Activated T-helper 2 cell treated with anti-CD3 and anti-CD28 coated beads, Interferon-gamma antibody, Interleukin-2, Interleukin-4, amounts not matched to agents 10 μg/mL and 5 μg/mL and 100 μg/mL, durations not matched to agents 14 hours and 24 hours and 36 hours (primary cell): Measurements from ENCODE around the gene STEAP1. TPM values are rescaled to one million over a fixed set of nuclear protein-coding genes. Genes with fewer than 3 reads are reported as not detected.
"Not testable (repeated sequence)": the region's sequence is repeated elsewhere in the genome, so short reads cannot be mapped to it uniquely, and the experiment has no call there.

Experiments
- DNase-seq: peaks from one replicate; pipeline ENCODE4 v3.0.0; 2021; ENCODE audit warnings: low spot score
- H3K27ac Mint-ChIP-seq: one replicate; pipeline ENCODE4 v1.8.0; 2021; ENCODE audit warnings: mixed read lengths
- H3K27me3 Mint-ChIP-seq: one replicate; pipeline ENCODE4 v1.8.0; 2021; ENCODE audit warnings: low read depth, mixed read lengths
- H3K36me3 Mint-ChIP-seq: one replicate; pipeline ENCODE4 v1.8.0; 2021; ENCODE audit warnings: low read depth, mixed read lengths
- H3K4me1 Mint-ChIP-seq: one replicate; pipeline ENCODE4 v1.8.0; 2021; ENCODE audit warnings: low read depth, mixed read lengths
- H3K4me3 Mint-ChIP-seq: one replicate; pipeline ENCODE4 v1.8.0; 2021; ENCODE audit warnings: low read depth, mild to moderate bottlenecking, moderate library complexity, mixed read lengths
- H3K9me3 Mint-ChIP-seq: one replicate; pipeline ENCODE4 v1.8.0; 2021; ENCODE audit warnings: mixed read lengths
- intact Hi-C: fragments of 100-400 bp; cut with micrococcal nuclease; formaldehyde crosslinking; loops from one replicate; pipeline ENCODE4 v1.15.1; 2023
- total RNA-seq: library from RNA; stranded (reverse); gene quantifications from 2 replicates; pipeline ENCODE4 v1.2.3, GENCODE V29; 2022

The STEAP1 gene
- 0.46 and 0.50 TPM in 2 replicates for total RNA-seq

- intact Hi-C loops, result loop anchor here (1.0 to 10.0 kb wide), 5 partner anchors 51 to 273 kb away; partner anchors contain the start of gene CFAP69
- not testable (repeated sequence) for H3K36me3 Mint-ChIP-seq, H3K9me3 Mint-ChIP-seq, H3K27ac Mint-ChIP-seq, H3K4me1 Mint-ChIP-seq
- DNase-seq, result peak; percentile 72
- Mint-ChIP-seq H3K4me3 (peak within 1 kb of the TSS; percentile 52), H3K27me3 (peaks cover 28% of the 10 kb centered on the region)
Measured at GRCh38 chr7:90153943-90154771, at the start of gene STEAP1. STEAP1 (plus strand) TSS chr7:90154469; CDS start chr7:90159789, 5,320 bp downstream.

- H3K4me1 Mint-ChIP-seq, DNase-seq, H3K4me3 Mint-ChIP-seq, H3K36me3 Mint-ChIP-seq, H3K27ac Mint-ChIP-seq, H3K9me3 Mint-ChIP-seq, intact Hi-C loops: not testable (repeated sequence)
- peaks cover 20% of the 10 kb centered on the region for H3K27me3 Mint-ChIP-seq
Measured at GRCh38 chr7:90114972-90115371, 39.3 kb upstream of the STEAP1 start.

GRCh38 chr7:90118551-90119177, 35.6 kb upstream of the STEAP1 start:
- H3K4me1 Mint-ChIP-seq, result not testable (repeated sequence)

GRCh38 chr7:90119178-90119971, 34.9 kb upstream of the STEAP1 start:
- DNase-seq, result no peak
- intact Hi-C loops, result no loop called here
- no peaks in the 10 kb centered on the region for H3K9me3 Mint-ChIP-seq
- H3K27ac Mint-ChIP-seq, result no peak overlapping the region
- peaks cover 4% of the 10 kb centered on the region for H3K4me1 Mint-ChIP-seq
- H3K4me3 Mint-ChIP-seq, result no peak overlapping the region
- peaks cover 25% of the 10 kb centered on the region for H3K27me3 Mint-ChIP-seq
- no peaks in the 10 kb centered on the region for H3K36me3 Mint-ChIP-seq

More at GRCh38 chr7:90118551-90119177, 35.6 kb upstream of the STEAP1 start:
- H3K27ac Mint-ChIP-seq, intact Hi-C loops, H3K36me3 Mint-ChIP-seq, H3K9me3 Mint-ChIP-seq, DNase-seq: not testable (repeated sequence)
- Mint-ChIP-seq H3K27me3 (peaks cover 25% of the 10 kb centered on the region), H3K4me3 (peak overlapping the region; percentile 52)

GRCh38 chr7:90120205-90120604, 34.1 kb upstream of the STEAP1 start:
- peaks cover 25% of the 10 kb centered on the region for H3K27me3 Mint-ChIP-seq
- H3K36me3 Mint-ChIP-seq, H3K9me3 Mint-ChIP-seq, DNase-seq, H3K4me3 Mint-ChIP-seq, H3K4me1 Mint-ChIP-seq, intact Hi-C loops, H3K27ac Mint-ChIP-seq: not testable (repeated sequence)

- not testable (repeated sequence) for DNase-seq, H3K9me3 Mint-ChIP-seq
Measured at GRCh38 chr7:90131746-90132145, 22.5 kb upstream of the STEAP1 start.

GRCh38 chr7:90147079-90147960, 6.9 kb upstream of the STEAP1 start:
- H3K4me1 Mint-ChIP-seq, H3K27me3 Mint-ChIP-seq, intact Hi-C loops, H3K9me3 Mint-ChIP-seq, DNase-seq, H3K36me3 Mint-ChIP-seq, H3K4me3 Mint-ChIP-seq, H3K27ac Mint-ChIP-seq: not testable (repeated sequence)

More at GRCh38 chr7:90131746-90132145, 22.5 kb upstream of the STEAP1 start:
- H3K4me3 Mint-ChIP-seq, H3K27ac Mint-ChIP-seq, intact Hi-C loops, H3K27me3 Mint-ChIP-seq, H3K4me1 Mint-ChIP-seq, H3K36me3 Mint-ChIP-seq: not testable (repeated sequence)

- DNase-seq, H3K4me1 Mint-ChIP-seq, intact Hi-C loops, H3K27ac Mint-ChIP-seq, H3K4me3 Mint-ChIP-seq, H3K9me3 Mint-ChIP-seq, H3K27me3 Mint-ChIP-seq, H3K36me3 Mint-ChIP-seq: not testable (repeated sequence)
Measured at GRCh38 chr7:90149428-90149827, 4.8 kb upstream of the STEAP1 start.

- not testable (repeated sequence) for DNase-seq, H3K4me1 Mint-ChIP-seq, H3K27ac Mint-ChIP-seq, H3K4me3 Mint-ChIP-seq, H3K9me3 Mint-ChIP-seq, H3K36me3 Mint-ChIP-seq
- peaks cover 22% of the 10 kb centered on the region for H3K27me3 Mint-ChIP-seq
- intact Hi-C loops, result loop anchor here (5.0 to 10.0 kb wide), 2 partner anchors 53 to 95 kb away; partner anchors contain the start of gene CFAP69
Measured at GRCh38 chr7:90151884-90152283, 2.4 kb upstream of the STEAP1 start.

GRCh38 chr7:90152642-90153253, 1.5 kb upstream of the STEAP1 start:
- not testable (repeated sequence) for H3K4me3 Mint-ChIP-seq, DNase-seq, H3K9me3 Mint-ChIP-seq, H3K4me1 Mint-ChIP-seq, H3K27ac Mint-ChIP-seq, H3K36me3 Mint-ChIP-seq
- peaks cover 28% of the 10 kb centered on the region for H3K27me3 Mint-ChIP-seq
- intact Hi-C loops, result loop anchor here (5.0 to 10.0 kb wide), 2 partner anchors 52 to 95 kb away; partner anchors contain the start of gene CFAP69

- Mint-ChIP-seq H3K4me1 (peaks cover 4% of the 10 kb centered on the region), H3K9me3 (no peaks in the 10 kb centered on the region), H3K27ac (no peak overlapping the region), H3K27me3 (peaks cover 29% of the 10 kb centered on the region), H3K4me3 (no peak overlapping the region), H3K36me3 (no peaks in the 10 kb centered on the region)
- DNase-seq, result no peak
- intact Hi-C loops, result loop anchor here (2.0 to 10.0 kb wide), 2 partner anchors 50 to 144 kb away; no protein-coding TSS in a partner anchor
Measured at GRCh38 chr7:90155206-90155605, 937 bp downstream of the STEAP1 start.
